ENCODE measurements around the gene PIK3R3. TPM values are rescaled to one million over a fixed set of nuclear protein-coding genes. Genes with fewer than 3 reads are reported as not detected.

PIK3R3 gene
- total RNA-seq, 1 experiment from 2014 or later, result 1.6 TPM

- no peak for ATAC-seq
- no peaks in the 10 kb centered on the region for H4K20me1 ChIP-seq (ENCODE audit: insufficient read depth)
- CTCF ChIA-PET, result no interaction called here
Observed at GRCh38 chr1:46043458-46044017, 88.9 kb downstream of the PIK3R3 start.

DNA sequence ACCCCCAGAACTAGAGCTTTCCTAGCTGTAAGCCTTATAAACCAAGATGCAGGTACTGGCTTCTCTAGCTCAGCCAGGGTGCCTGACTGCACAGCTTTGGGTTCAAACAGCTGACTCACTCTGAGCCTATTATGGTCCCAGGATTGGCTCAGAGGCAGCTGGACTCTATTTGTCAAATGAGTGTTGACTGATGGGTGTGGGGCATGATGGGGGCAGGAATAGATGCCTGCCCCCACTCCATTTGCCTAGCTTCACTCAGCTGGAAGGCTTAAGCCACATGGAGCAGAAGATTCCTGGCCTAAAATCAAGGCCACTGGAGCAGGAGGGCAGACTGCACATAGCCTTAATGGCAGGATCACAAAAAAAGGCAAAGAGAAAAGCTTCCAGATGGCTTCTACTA is 90.5 kb downstream of the PIK3R3 start:
- ChIA-PET CTCF (interaction anchor here (1.3 kb wide), 1 partner anchor 182 kb away, joined by 6 read pairs; no protein-coding TSS in a partner anchor), RAD21 (ENCODE audit: low non-redundant PET in 1 of 2, low total read pairs in 2 of 2, uncharacterized antibody in 2 of 2, unreplicated experiment in 2 of 2) (no interaction called here), POLR2A (no interaction called here)
- H3K9me2 ChIP-seq (ENCODE audit: insufficient read depth), result no peaks in the 10 kb centered on the region
- H3K27ac ChIP-seq (ENCODE audit: low read depth, low read length), result no peak overlapping the region
- DNase-seq (ENCODE audit: low read depth, low spot score) (no peak), ATAC-seq (no peak)
- H3K4me2 ChIP-seq (ENCODE audit: low read length), result no peak overlapping the region
- no peaks in the 10 kb centered on the region for H3K9me3 ChIP-seq (ENCODE audit: control insufficient read depth in 1 of 2, insufficient read depth in 1 of 2, low read depth in 1 of 2, low read length in 2 of 2)
- BruUV-seq (replicated peaks), result no TSS peak
- H4K20me1 ChIP-seq (ENCODE audit: insufficient read depth), result no peaks in the 10 kb centered on the region
- no peak overlapping the region for H2AFZ ChIP-seq (ENCODE audit: low read depth, low read length, poor library complexity, severe bottlenecking)
- H3K4me3 ChIP-seq (replicated peaks in 1 of 2; ENCODE audit: low read depth in 1 of 2, low read length in 2 of 2), result no peak overlapping the region
- H3K4me1 ChIP-seq (ENCODE audit: control insufficient read depth in 1 of 2, insufficient read depth in 2 of 2, low read length in 2 of 2), result peaks cover 7 to 11% of the 10 kb centered on the region in 2 experiments; a peak in 3 of 4 replicates
- intact Hi-C loops (cut with micrococcal nuclease), result no loop called here
- H3K27me3 ChIP-seq (ENCODE audit: insufficient read depth, low read length), result no peaks in the 10 kb centered on the region
- no peaks in the 10 kb centered on the region for H3K79me2 ChIP-seq (ENCODE audit: insufficient read depth, low read length)
- no peaks in the 10 kb centered on the region for H3K36me3 ChIP-seq (ENCODE audit: control insufficient read depth in 1 of 2, insufficient read depth in 2 of 2, low read length in 2 of 2)
- H3K9ac ChIP-seq (ENCODE audit: low read length), result no peak overlapping the region
- TF ChIP-seq EGR1 (IDR thresholded peaks at IDR 0.05; ENCODE audit: low read depth) (no peak), CTCF (IDR thresholded peaks at IDR 0.05 in 2 of 3, conservative IDR thresholded peaks at IDR 0.05 in 1 of 3; ENCODE audit: borderline replicate concordance in 1 of 3, insufficient read depth in 1 of 3, low read depth in 2 of 3, low read length in 2 of 3) (no peak), SP1 (IDR thresholded peaks at IDR 0.05; ENCODE audit: low read depth) (no peak), FOSL1 (IDR thresholded peaks at IDR 0.05; ENCODE audit: low read depth) (no peak), REST (IDR thresholded peaks at IDR 0.05; ENCODE audit: low read depth) (no peak)
- TF ChIP-seq, protein P1, sequence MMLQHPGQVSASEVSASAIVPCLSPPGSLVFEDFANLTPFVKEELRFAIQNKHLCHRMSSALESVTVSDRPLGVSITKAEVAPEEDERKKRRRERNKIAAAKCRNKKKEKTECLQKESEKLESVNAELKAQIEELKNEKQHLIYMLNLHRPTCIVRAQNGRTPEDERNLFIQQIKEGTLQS (IDR thresholded peaks at IDR 0.05), result no peak

More at GRCh38 chr1:46043458-46044017, 88.9 kb downstream of the PIK3R3 start:
- H3K27me3 ChIP-seq (ENCODE audit: insufficient read depth, low read length), result no peaks in the 10 kb centered on the region
- RAD21 ChIA-PET (ENCODE audit: low non-redundant PET in 1 of 2, low total read pairs in 2 of 2, uncharacterized antibody in 2 of 2, unreplicated experiment in 2 of 2), result no interaction called here
- H3K4me2 ChIP-seq (ENCODE audit: low read length), result no peak overlapping the region
- no peaks in the 10 kb centered on the region for H3K79me2 ChIP-seq (ENCODE audit: insufficient read depth, low read length)
- no peak overlapping the region for H3K9ac ChIP-seq (ENCODE audit: low read length)
- POLR2A ChIA-PET, result no interaction called here
- no TSS peak for BruUV-seq (replicated peaks)
- no peak for DNase-seq (ENCODE audit: low read depth, low spot score)
- TF ChIP-seq SIN3A (IDR thresholded peaks at IDR 0.05; ENCODE audit: low read depth) (no peak), CBX3 (IDR thresholded peaks at IDR 0.05; ENCODE audit: low read depth) (no peak), EZH2phosphoT487 (IDR thresholded peaks at IDR 0.05; ENCODE audit: borderline replicate concordance) (no peak), ZFX (IDR thresholded peaks at IDR 0.05) (no peak), YY1 (IDR thresholded peaks at IDR 0.05; ENCODE audit: extremely low read depth, insufficient replicate concordance, low read depth, low read length) (no peak)
- TF ChIP-seq, protein P2, sequence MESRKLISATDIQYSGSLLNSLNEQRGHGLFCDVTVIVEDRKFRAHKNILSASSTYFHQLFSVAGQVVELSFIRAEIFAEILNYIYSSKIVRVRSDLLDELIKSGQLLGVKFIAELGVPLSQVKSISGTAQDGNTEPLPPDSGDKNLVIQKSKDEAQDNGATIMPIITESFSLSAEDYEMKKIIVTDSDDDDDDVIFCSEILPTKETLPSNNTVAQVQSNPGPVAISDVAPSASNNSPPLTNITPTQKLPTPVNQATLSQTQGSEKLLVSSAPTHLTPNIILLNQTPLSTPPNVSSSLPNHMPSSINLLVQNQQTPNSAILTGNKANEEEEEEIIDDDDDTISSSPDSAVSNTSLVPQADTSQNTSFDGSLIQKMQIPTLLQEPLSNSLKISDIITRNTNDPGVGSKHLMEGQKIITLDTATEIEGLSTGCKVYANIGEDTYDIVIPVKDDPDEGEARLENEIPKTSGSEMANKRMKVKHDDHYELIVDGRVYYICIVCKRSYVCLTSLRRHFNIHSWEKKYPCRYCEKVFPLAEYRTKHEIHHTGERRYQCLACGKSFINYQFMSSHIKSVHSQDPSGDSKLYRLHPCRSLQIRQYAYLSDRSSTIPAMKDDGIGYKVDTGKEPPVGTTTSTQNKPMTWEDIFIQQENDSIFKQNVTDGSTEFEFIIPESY (IDR thresholded peaks at IDR 0.05; ENCODE audit: extremely low read depth, insufficient replicate concordance, low read length), result no peak
- no peaks in the 10 kb centered on the region for H3K9me2 ChIP-seq (ENCODE audit: insufficient read depth)
- peaks cover 7 to 11% of the 10 kb centered on the region in 2 experiments; a peak in 3 of 4 replicates for H3K4me1 ChIP-seq (ENCODE audit: control insufficient read depth in 1 of 2, insufficient read depth in 2 of 2, low read length in 2 of 2)
- no peak overlapping the region for H2AFZ ChIP-seq (ENCODE audit: low read depth, low read length, poor library complexity, severe bottlenecking)
- no peak overlapping the region for H3K4me3 ChIP-seq (replicated peaks in 1 of 2; ENCODE audit: low read depth in 1 of 2, low read length in 2 of 2)
- H3K9me3 ChIP-seq (ENCODE audit: control insufficient read depth in 1 of 2, insufficient read depth in 1 of 2, low read depth in 1 of 2, low read length in 2 of 2), result no peaks in the 10 kb centered on the region
- no peaks in the 10 kb centered on the region for H3K36me3 ChIP-seq (ENCODE audit: control insufficient read depth in 1 of 2, insufficient read depth in 2 of 2, low read length in 2 of 2)
- no peak overlapping the region for H3K27ac ChIP-seq (ENCODE audit: low read depth, low read length)
- intact Hi-C loops (cut with micrococcal nuclease), result no loop called here
